HG02610 (cell line): ENCODE results near the gene TMEM11.
A peak's percentile ranks its signal among the peaks of the same experiment; 100 is the strongest.

Source experiments
- ATAC-seq: cut with Tn5 transposase; IDR thresholded peaks from one replicate; pipeline ENCODE4 v1.9.1; 2021; ENCODE audit warnings: mild to moderate bottlenecking, moderate library complexity; ENCODE audit not compliant: unreplicated experiment

The TMEM11 gene

GRCh38 chr17:21164216-21164615 is 49.7 kb downstream of the TMEM11 start:
- no peak for ATAC-seq

DNA sequence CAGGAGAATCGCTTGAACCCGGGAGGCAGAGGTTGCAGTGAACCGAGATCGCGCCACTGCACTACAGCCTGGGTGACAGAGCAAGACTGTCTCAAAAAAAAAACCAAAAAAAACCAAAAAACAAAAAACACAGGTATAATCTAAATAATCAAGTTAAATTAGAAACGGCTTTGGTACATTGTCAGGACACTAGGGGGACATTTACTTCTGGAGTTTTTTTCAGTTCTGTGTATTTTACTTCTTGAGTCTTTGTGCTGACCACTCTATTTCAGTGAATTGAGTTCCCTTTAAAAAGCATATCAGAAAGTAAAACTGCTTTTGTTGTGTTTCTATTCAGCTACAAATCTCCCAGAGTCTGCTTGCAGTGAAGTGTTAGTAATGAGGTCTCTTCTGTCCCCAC is 50.9 kb downstream of the TMEM11 start:
- ATAC-seq = no peak

GRCh38 chr17:21162394-21162775 is 51.6 kb downstream of the TMEM11 start:
- ATAC-seq = no peak

DNA sequence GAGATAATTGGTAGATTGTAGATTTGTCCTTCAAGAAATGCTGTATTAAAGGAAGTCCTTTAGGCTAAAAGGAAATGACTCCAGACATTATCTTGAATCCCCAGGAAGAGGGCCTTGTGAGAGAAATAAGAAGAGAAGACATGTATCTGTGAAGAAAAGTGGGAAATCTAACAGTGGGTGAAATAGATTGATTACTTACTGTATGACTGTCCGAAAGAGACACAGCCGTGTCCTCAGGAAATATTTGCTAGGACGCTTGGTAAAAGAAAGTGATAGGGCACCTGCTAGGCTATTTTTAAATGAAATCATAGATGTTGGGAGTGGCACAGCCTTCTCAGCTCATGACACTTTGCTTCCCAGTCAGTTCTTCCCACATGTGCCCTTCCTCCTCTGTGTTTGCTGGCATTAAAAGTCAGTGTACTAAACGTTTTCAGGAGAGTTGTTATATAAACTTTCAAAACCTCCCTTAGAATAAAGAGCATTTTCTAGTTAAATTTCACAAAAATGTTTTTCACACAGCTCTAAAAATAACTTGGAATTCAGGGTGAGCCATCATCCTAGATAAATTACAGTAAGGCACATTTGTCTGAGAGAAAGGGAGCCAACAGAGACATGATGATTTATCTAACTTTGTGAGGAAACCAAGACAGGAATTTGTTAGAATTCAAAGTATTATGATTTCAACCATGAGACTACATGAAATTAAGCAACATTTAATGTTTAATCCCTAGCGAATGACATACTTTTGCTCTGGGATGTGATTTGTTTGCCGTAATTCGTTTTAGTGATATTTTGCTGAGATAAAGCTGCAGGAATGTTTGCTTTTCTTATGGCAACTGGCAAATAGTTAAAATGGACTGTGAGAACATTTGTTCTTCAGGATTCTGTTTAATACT is 52.2 kb downstream of the TMEM11 start:
- ATAC-seq = no peak

DNA sequence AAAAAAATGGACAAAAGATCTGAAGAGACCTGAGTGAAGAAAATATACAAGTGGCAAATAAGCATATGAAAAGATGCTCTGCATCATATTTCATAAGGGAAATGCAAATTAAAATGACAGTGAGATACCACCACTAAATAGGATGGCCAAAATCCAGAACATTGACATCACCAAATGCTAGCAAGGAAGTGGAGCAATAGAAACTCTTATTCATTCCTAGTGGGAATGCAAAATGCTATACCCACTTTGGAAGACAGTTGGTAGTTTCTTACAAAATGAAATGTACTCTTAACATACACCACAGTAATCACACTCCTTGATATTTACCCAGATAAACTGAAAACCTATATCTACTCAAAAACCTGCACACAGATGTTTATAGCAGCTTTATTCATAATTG is 53.6 kb downstream of the TMEM11 start:
- ATAC-seq = no peak

GRCh38 chr17:21157586-21158370 is 56.2 kb downstream of the TMEM11 start:
- peak; percentile 55 for ATAC-seq

DNA sequence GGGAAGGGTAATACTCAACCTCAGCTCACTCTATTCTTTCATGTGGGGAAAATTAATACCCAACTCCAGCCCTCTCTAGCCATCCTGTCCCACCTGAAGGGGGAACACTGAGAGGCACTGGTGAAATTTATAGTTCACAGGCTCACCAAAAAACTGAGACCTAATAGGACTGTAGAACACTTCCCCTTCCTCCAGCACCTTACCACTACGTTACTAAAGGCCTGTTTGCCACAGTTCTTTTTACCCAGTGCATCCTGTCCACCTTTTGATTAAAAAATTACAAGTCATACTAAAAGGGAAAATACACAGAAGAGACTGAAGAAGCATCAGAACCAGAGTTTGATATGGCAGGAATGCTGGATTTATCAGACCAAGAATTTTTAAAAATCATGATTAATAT is 61.2 kb downstream of the TMEM11 start:
- no peak for ATAC-seq

- no peak for ATAC-seq
Observed at GRCh38 chr17:21149621-21150020, 64.3 kb downstream of the TMEM11 start.
